Endodermal cell (in vitro differentiated cells): ENCODE measurements around the gene ADAM19. TPM values are rescaled to one million over a fixed set of nuclear protein-coding genes. Genes with fewer than 3 reads are reported as not detected.

ENCODE experiments used
- DNase-seq: peaks from one replicate; pipeline ENCODE4 v3.0.0-alpha.2; 2017
- H3K27ac ChIP-seq: 2 replicates; pipeline ENCODE4 v1.5.1; 2013; ENCODE audit warnings: mild to moderate bottlenecking, low read depth, low read length, moderate library complexity
- H3K27me3 ChIP-seq: 2 replicates; pipeline ENCODE4 v1.6.1; 2013; ENCODE audit warnings: mild to moderate bottlenecking, low read length, moderate library complexity; ENCODE audit not compliant: insufficient read depth, control insufficient read depth, poor library complexity, severe bottlenecking
- H3K36me3 ChIP-seq: 2 replicates; pipeline ENCODE4 v1.7.0; 2013; ENCODE audit warnings: mild to moderate bottlenecking, low read length, moderate library complexity; ENCODE audit not compliant: control insufficient read depth, insufficient read depth
- H3K4me1 ChIP-seq: one replicate; pipeline ENCODE4 v1.7.0; 2013; ENCODE audit warnings: low read length; ENCODE audit not compliant: control insufficient read depth, insufficient read depth
- H3K4me3 ChIP-seq: 2 replicates; pipeline ENCODE4 v1.5.1; 2013; ENCODE audit warnings: mild to moderate bottlenecking, low read length, moderate library complexity
- H3K9ac ChIP-seq: 2 replicates; pipeline ENCODE4 v1.6.1; 2013; ENCODE audit warnings: mild to moderate bottlenecking, low read length, moderate library complexity; ENCODE audit not compliant: poor library complexity, severe bottlenecking; ENCODE audit errors: extremely low read depth
- H3K9me3 ChIP-seq: 2 replicates; pipeline ENCODE4 v1.6.1; 2013; ENCODE audit warnings: mild to moderate bottlenecking, low read length, moderate library complexity; ENCODE audit not compliant: control insufficient read depth
- H3K27ac Mint-ChIP-seq: 2 replicates; pipeline ENCODE4 v1.8.0; 2020; ENCODE audit warnings: mixed read lengths
- H3K27me3 Mint-ChIP-seq: 2 replicates; pipeline ENCODE4 v1.8.0; 2021; ENCODE audit warnings: mild to moderate bottlenecking, mixed read lengths; ENCODE audit not compliant: insufficient read depth
- H3K36me3 Mint-ChIP-seq: 2 replicates; pipeline ENCODE4 v1.8.0; 2020; ENCODE audit warnings: low read depth, mixed read lengths
- H3K4me1 Mint-ChIP-seq: 2 replicates; pipeline ENCODE4 v1.8.0; 2020; ENCODE audit warnings: mixed read lengths
- H3K4me3 Mint-ChIP-seq: 2 replicates; pipeline ENCODE4 v1.8.0; 2020; ENCODE audit warnings: mild to moderate bottlenecking, moderate library complexity, mixed read lengths
- H3K9me3 Mint-ChIP-seq: 2 replicates; pipeline ENCODE4 v1.8.0; 2020; ENCODE audit warnings: mild to moderate bottlenecking, mixed read lengths
- WGBS, 2 experiments: methylation state at CpG; one replicate each; pipeline versions ENCODE4 v1.1.5 to v1.1.7; 2013; ENCODE audit warnings: missing lambda C conversion rate in 2 of 2, mixed read lengths in 1 of 2; ENCODE audit not compliant: insufficient coverage in 1 of 2, insufficient read length in 1 of 2; 5-methylcytosine and 5-hydroxymethylcytosine counted together
- total RNA-seq, 2 donors: library from RNA; stranded (reverse); fragmentation: NEBNext Ultra II Directional in 1 of 2; extraction: Animal tissue kit (Norgen Biotek cat#: 25700) in 1 of 2; gene quantifications; 2 replicates in 1 of 2; 3 replicates in 1 of 2; pipeline ENCODE4 v1.2.1, GENCODE V29; 2021
- TF ChIP-seq, protein P1 (sequence below): fragments of 200-600 bp; sonication (generic); conservative IDR thresholded peaks from 2 replicates; pipeline ENCODE4 v1.5.0; 2021; ENCODE audit warnings: antibody characterized with exemption, mild to moderate bottlenecking

Gene ADAM19
- total RNA-seq, 2 donors from 2014 or later = 96.1 to 119 TPM

- Mint-ChIP-seq H3K4me1 (peaks cover 11% of the 10 kb centered on the region), H3K27me3 (no peaks in the 10 kb centered on the region), H3K27ac (no peak overlapping the region), H3K36me3 (no peaks in the 10 kb centered on the region), H3K4me3 (no peak overlapping the region), H3K9me3 (peaks cover 2% of the 10 kb centered on the region)
- H3K9ac ChIP-seq = no peak overlapping the region
- TF ChIP-seq, protein P1, sequence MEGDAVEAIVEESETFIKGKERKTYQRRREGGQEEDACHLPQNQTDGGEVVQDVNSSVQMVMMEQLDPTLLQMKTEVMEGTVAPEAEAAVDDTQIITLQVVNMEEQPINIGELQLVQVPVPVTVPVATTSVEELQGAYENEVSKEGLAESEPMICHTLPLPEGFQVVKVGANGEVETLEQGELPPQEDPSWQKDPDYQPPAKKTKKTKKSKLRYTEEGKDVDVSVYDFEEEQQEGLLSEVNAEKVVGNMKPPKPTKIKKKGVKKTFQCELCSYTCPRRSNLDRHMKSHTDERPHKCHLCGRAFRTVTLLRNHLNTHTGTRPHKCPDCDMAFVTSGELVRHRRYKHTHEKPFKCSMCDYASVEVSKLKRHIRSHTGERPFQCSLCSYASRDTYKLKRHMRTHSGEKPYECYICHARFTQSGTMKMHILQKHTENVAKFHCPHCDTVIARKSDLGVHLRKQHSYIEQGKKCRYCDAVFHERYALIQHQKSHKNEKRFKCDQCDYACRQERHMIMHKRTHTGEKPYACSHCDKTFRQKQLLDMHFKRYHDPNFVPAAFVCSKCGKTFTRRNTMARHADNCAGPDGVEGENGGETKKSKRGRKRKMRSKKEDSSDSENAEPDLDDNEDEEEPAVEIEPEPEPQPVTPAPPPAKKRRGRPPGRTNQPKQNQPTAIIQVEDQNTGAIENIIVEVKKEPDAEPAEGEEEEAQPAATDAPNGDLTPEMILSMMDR = no peak
- no peak overlapping the region for H3K4me3 ChIP-seq
- H3K27ac ChIP-seq = no peak overlapping the region
- H3K27me3 ChIP-seq = no peaks in the 10 kb centered on the region
- DNase-seq = no peak
- H3K4me1 ChIP-seq = peaks cover 21% of the 10 kb centered on the region
- H3K36me3 ChIP-seq = no peaks in the 10 kb centered on the region
- H3K9me3 ChIP-seq = peaks cover 12% of the 10 kb centered on the region
- WGBS, 2 experiments = 93 to 94% methylated on average over 5 to 8 of the region's 8 CpGs
These were observed 33.5 kb upstream of the ADAM19 start for GRCh38 chr5:157608972-157609565.

DNA sequence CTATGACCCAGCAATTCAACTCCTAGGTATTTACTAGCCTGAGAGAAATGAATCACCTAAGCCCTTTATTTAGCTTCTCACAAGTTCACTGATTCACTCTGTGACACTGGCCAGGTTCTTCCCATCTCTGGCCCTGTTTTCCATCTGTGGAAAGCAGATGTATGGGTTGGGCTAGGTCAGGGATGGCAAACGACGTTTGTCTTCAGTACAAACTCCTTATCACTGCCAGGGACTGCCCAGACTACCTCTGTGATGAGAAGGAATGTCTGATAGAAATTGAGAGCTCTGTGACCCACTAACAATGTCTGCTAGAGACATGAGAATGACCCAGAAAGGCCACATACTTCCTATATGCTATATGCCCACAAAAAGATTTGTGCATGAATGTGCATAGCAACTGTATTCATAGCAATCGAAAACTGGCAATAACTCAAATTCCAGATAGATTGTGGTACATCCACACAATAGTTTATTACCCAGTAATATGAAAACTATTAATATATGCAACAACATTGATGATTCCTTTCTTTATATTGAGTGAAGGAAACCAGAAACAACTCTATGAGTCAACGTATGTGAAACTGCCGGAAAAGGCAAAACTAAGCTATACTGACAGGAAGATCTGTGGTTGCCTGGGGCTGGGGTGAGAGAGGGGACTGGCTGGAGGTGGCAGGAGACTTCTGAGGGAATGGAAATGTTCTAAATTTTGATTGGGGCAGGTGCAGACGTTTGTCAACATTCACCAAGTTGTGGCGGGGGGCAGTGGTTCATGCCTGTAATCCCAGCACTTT lies 32.0 kb upstream of the ADAM19 start:
- peaks cover 12% of the 10 kb centered on the region for H3K4me1 ChIP-seq
- Mint-ChIP-seq H3K36me3 (no peaks in the 10 kb centered on the region), H3K4me1 (peaks cover 11% of the 10 kb centered on the region), H3K27ac (no peak overlapping the region), H3K4me3 (no peak overlapping the region), H3K27me3 (no peaks in the 10 kb centered on the region), H3K9me3 (peaks cover 2% of the 10 kb centered on the region)
- no peaks in the 10 kb centered on the region for H3K36me3 ChIP-seq
- H3K27me3 ChIP-seq = no peaks in the 10 kb centered on the region
- no peak for DNase-seq
- no peak overlapping the region for H3K4me3 ChIP-seq
- H3K9me3 ChIP-seq = peaks cover 12% of the 10 kb centered on the region
- no peak overlapping the region for H3K27ac ChIP-seq
- TF ChIP-seq, protein P1 = no peak
- H3K9ac ChIP-seq = no peak overlapping the region
- 92 to 94% methylated on average over 4 to 7 of the region's 7 CpGs for WGBS, 2 experiments

- TF ChIP-seq, protein P1 = no peak
- no peaks in the 10 kb centered on the region for H3K36me3 Mint-ChIP-seq
- no peaks in the 10 kb centered on the region for H3K27me3 Mint-ChIP-seq
- no peak overlapping the region for H3K4me3 ChIP-seq
- peaks cover 3% of the 10 kb centered on the region for H3K4me1 Mint-ChIP-seq
- no peak overlapping the region for H3K27ac Mint-ChIP-seq
- H3K9me3 Mint-ChIP-seq = peaks cover 2% of the 10 kb centered on the region
- H3K36me3 ChIP-seq = no peaks in the 10 kb centered on the region
- H3K9ac ChIP-seq = no peak overlapping the region
- WGBS, 2 experiments = 96 to 100% methylated on average over 2 of the region's 2 CpGs
- H3K27ac ChIP-seq = no peak overlapping the region
- no peaks in the 10 kb centered on the region for H3K27me3 ChIP-seq
- H3K4me3 Mint-ChIP-seq = no peak overlapping the region
- H3K4me1 ChIP-seq = no peaks in the 10 kb centered on the region
- no peak for DNase-seq
- H3K9me3 ChIP-seq = peaks cover 12% of the 10 kb centered on the region
These were observed 30.5 kb upstream of the ADAM19 start for GRCh38 chr5:157606046-157606445.
